T-cell (primary cell): Measurements from ENCODE around the gene RBKS. TPM values are rescaled to one million over a fixed set of nuclear protein-coding genes. Genes with fewer than 3 reads are reported as not detected.

Source experiments
- ATAC-seq, 4 experiments: fragments of 200-7000 bp in 3 of 4; fragments of 150-1000 bp in 1 of 4; cut with Tn5 transposase; replicated peaks in 1 of 4; 1 replicate in 3 of 4; 2 replicates in 1 of 4; pipeline ENCODE4 v1.10.0; 2021; ENCODE audit warnings: moderate library complexity in 3 of 4, mild to moderate bottlenecking in 2 of 4, moderate number of reproducible peaks in 1 of 4
- CTCF ChIA-PET, 2 donors: fragments of 300-600 bp; sonication (Branson Sonifier 250); formaldehyde crosslinking; loops; one replicate each; lab custom pipeline; 2022; ENCODE audit warnings: antibody characterized with exemption in 2 of 2; lab: Charles Lee
- POLR2A ChIA-PET, 2 donors: fragments of 300-600 bp; sonication (Branson Sonifier 250); formaldehyde crosslinking; loops; one replicate each; lab custom pipeline; 2022; ENCODE audit warnings: antibody characterized with exemption in 2 of 2; lab: Charles Lee
- DNase-seq, 35 experiments: peaks; one replicate each; pipeline versions ENCODE4 v3.0.0 to v3.0.0-alpha.2; 2013 to 2023
- H3K27ac ChIP-seq: one replicate; pipeline ENCODE4 v1.5.1; 2013; ENCODE audit warnings: low read length
- H3K27me3 ChIP-seq, 2 experiments: replicated peaks in 1 of 2; 1 replicate in 1 of 2; 2 replicates in 1 of 2; pipeline versions ENCODE4 v1.6.1 to v1.7.0; 2013; ENCODE audit warnings: low read length in 1 of 2, mixed read lengths in 1 of 2; ENCODE audit not compliant: control insufficient read depth in 2 of 2, insufficient read depth in 2 of 2; ENCODE audit errors: extremely low read depth in 1 of 2
- H3K36me3 ChIP-seq, 2 donors: 1 replicate in 1 of 2; 2 replicates in 1 of 2; pipeline versions ENCODE4 v1.6.1 to v1.7.0; 2013; ENCODE audit warnings: low read length in 1 of 2; ENCODE audit not compliant: control insufficient read depth in 2 of 2, insufficient read depth in 1 of 2; ENCODE audit errors: extremely low read depth in 1 of 2
- H3K4me1 ChIP-seq, 2 experiments: 1 replicate in 1 of 2; 2 replicates in 1 of 2; pipeline versions ENCODE4 v1.6.1 to v1.7.0; 2013; ENCODE audit warnings: low read length in 2 of 2, mixed read lengths in 1 of 2; ENCODE audit not compliant: insufficient read depth in 2 of 2, control insufficient read depth in 1 of 2; ENCODE audit errors: extremely low read depth in 1 of 2
- H3K4me3 ChIP-seq, 2 donors: 1 replicate in 1 of 2; 2 replicates in 1 of 2; pipeline versions ENCODE4 v1.5.1 to v1.7.0; 2013; ENCODE audit warnings: mild to moderate bottlenecking in 2 of 2, low read length in 1 of 2, moderate library complexity in 1 of 2; ENCODE audit not compliant: control insufficient read depth in 1 of 2; ENCODE audit errors: extremely low read depth in 1 of 2
- H3K9me3 ChIP-seq: 2 replicates; pipeline ENCODE4 v1.7.0; 2013
- H3K27ac Mint-ChIP-seq, 2 donors: one replicate each; pipeline ENCODE4 v1.8.0; 2020 to 2021; ENCODE audit warnings: mild to moderate bottlenecking in 2 of 2, mixed read lengths in 2 of 2
- H3K27me3 Mint-ChIP-seq, 2 donors: one replicate each; pipeline ENCODE4 v1.8.0; 2021 to 2022; ENCODE audit warnings: mixed read lengths in 2 of 2
- H3K36me3 Mint-ChIP-seq: one replicate; pipeline ENCODE4 v1.8.0; 2021; ENCODE audit warnings: mixed read lengths
- H3K4me1 Mint-ChIP-seq, 3 donors: one replicate each; pipeline ENCODE4 v1.8.0; 2020 to 2022; ENCODE audit warnings: mixed read lengths in 3 of 3, mild to moderate bottlenecking in 1 of 3
- H3K4me3 Mint-ChIP-seq, 3 donors: one replicate each; pipeline ENCODE4 v1.8.0; 2020 to 2022; ENCODE audit warnings: mild to moderate bottlenecking in 3 of 3, mixed read lengths in 3 of 3, moderate library complexity in 3 of 3
- H3K9me3 Mint-ChIP-seq, 3 donors: one replicate each; pipeline ENCODE4 v1.8.0; 2020 to 2022; ENCODE audit warnings: mixed read lengths in 3 of 3
- WGBS: methylation state at CpG from one replicate; pipeline ENCODE4 v1.1.5; 2013; ENCODE audit warnings: missing lambda C conversion rate; ENCODE audit not compliant: insufficient coverage; 5-methylcytosine and 5-hydroxymethylcytosine counted together
- total RNA-seq, 35 experiments: library from RNA in 6 of 35; stranded (reverse) in 6 of 35; fragments of 120-200 nt in 1 of 35; gene quantifications; one replicate each; pipeline versions ENCODE4 v1.2.1 to v1.2.4 and lab custom pipeline; 2013 to 2026

The RBKS gene
- total RNA-seq, 5 donors from 2014 or later (not counting 1 experiment from before 2014, with no cell fraction given), result 1.1 to 6.7 (median 1.5) TPM

DNA sequence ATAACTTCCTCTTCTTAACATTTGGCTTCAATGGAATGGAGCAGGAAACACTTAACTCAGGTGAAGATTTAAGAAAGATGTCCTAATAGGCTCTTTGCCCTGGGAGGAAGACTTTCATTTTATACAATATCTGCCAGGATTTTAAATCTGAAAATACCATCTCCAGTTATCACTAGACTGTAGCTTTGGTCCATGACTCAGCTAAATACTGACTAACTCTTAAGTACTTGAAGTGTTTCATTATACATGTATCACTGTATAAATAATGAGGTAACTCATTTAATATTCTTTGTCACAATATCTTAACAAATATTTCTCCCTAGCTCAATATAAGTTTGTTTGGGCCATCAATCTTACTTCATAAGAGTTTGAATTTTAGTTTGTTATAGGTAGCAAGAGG lies 34.7 kb downstream of the RBKS start:
- no peak for DNase-seq
- POLR2A ChIA-PET, result no interaction called here
- CTCF ChIA-PET, result interaction anchor here (0.5 to 0.7 kb wide), 3 partner anchors 8 to 337 kb away, joined by 3 to 10 read pairs (median 4); no protein-coding TSS in a partner anchor
- Histone ChIP-seq H3K4me3 (no peak overlapping the region), H3K27ac (no peak overlapping the region), H3K4me1 (no peaks in the 10 kb centered on the region), H3K27me3 (no peaks in the 10 kb centered on the region), H3K9me3 (no peaks in the 10 kb centered on the region), H3K36me3 (no peaks in the 10 kb centered on the region)
- Mint-ChIP-seq H3K4me1 (peaks cover 0 to 13% (median 12%) of the 10 kb centered on the region in 3 donors), H3K27ac (no peak overlapping the region), H3K36me3 (peaks cover 27% of the 10 kb centered on the region), H3K9me3 (peaks cover 0 to 10% (median 0%) of the 10 kb centered on the region in 3 donors), H3K27me3 (no peaks in the 10 kb centered on the region), H3K4me3 (no peak overlapping the region)
- no peak for ATAC-seq

DNA sequence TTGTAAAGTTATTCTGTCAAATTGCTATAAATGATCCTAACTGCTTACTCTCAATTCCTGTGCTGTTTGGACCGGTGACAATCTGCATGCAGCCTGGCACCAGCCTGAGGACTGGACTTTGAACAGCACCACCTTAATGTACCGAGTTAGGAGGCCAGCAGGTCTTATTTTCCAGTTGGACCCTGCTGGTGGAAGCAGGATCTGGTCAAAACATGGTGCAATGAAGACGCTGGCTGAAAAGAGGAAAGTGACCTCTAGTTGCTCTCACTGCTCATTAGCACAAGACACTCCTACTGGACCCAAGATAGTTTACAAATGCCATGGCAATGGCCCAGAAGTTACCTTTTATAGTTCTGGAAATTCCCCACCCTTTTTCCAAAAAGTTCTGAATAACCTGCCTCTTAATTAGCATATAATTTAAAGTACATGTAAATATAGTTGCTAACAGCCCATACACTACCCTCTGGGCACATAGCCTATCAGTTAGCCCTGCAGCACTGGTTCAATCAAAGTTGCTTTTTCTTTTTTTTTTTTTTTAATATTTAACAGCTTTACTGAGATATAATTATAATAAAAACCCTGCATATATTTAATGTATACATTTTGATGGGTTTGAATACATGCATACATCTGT lies 35.8 kb downstream of the RBKS start:
- no peak overlapping the region for H3K4me3 ChIP-seq
- H3K36me3 ChIP-seq, result no peaks in the 10 kb centered on the region
- CTCF ChIA-PET, result interaction anchor here in 1 of 2 donors (0.6 kb wide), 2 partner anchors 30 to 113 kb away, joined by 4 to 6 read pairs; no protein-coding TSS in a partner anchor
- H3K4me3 Mint-ChIP-seq, result no peak overlapping the region
- H3K27ac ChIP-seq, result no peak overlapping the region
- ATAC-seq (no peak), DNase-seq (no peak)
- peaks cover 0 to 8% (median 6%) of the 10 kb centered on the region in 3 donors for H3K4me1 Mint-ChIP-seq
- H3K4me1 ChIP-seq, result no peaks in the 10 kb centered on the region
- no peaks in the 10 kb centered on the region for H3K9me3 ChIP-seq
- POLR2A ChIA-PET, result interaction anchor here (0.6 kb wide), 2 partner anchors 50 to 418 kb away, joined by 4 to 6 read pairs; no protein-coding TSS in a partner anchor
- H3K9me3 Mint-ChIP-seq, result peaks cover 0 to 10% (median 0%) of the 10 kb centered on the region in 3 donors
- H3K27ac Mint-ChIP-seq, result no peak overlapping the region
- no peaks in the 10 kb centered on the region for H3K27me3 Mint-ChIP-seq
- 100% methylated on average over 2 of the region's 3 CpGs for WGBS
- peaks cover 27% of the 10 kb centered on the region for H3K36me3 Mint-ChIP-seq
- H3K27me3 ChIP-seq, result no peaks in the 10 kb centered on the region

DNA sequence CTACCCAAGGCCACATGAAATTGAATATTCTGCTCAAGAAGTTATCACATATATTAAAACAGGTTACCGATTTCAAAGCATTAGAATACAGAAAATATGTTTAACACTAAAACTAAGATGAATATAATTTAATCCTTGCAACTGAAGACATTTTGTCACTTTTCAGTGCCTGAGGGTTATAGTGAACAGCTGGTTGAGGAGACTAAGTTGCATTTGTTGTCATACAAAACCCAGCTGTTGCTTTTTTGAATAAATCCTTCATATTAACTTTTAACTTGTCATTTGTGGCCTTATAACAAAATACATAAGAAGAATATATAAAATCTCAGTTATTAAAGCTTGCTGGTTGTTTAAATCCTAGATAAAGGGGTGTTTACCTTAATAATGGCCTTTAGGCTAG lies 37.5 kb downstream of the RBKS start:
- ChIA-PET POLR2A (no interaction called here), CTCF (interaction anchor here in 1 of 2 donors (1.2 kb wide), 1 partner anchor 14 kb away, joined by 3 read pairs; no protein-coding TSS in a partner anchor)
- H3K36me3 Mint-ChIP-seq, result peaks cover 27% of the 10 kb centered on the region
- H3K27ac Mint-ChIP-seq, result no peak overlapping the region
- peaks cover 0 to 3% (median 0%) of the 10 kb centered on the region in 3 donors for H3K9me3 Mint-ChIP-seq
- DNase-seq (no peak), ATAC-seq (no peak)
- no peaks in the 10 kb centered on the region for H3K4me1 ChIP-seq
- no CpG with 5 or more reads among the region's 1 CpG for WGBS
- H3K27me3 Mint-ChIP-seq, result no peaks in the 10 kb centered on the region
- no peak overlapping the region for H3K27ac ChIP-seq
- H3K9me3 ChIP-seq, result no peaks in the 10 kb centered on the region
- H3K4me1 Mint-ChIP-seq, result peaks cover 0 to 6% (median 6%) of the 10 kb centered on the region in 3 donors
- no peak overlapping the region for H3K4me3 ChIP-seq
- no peaks in the 10 kb centered on the region for H3K36me3 ChIP-seq
- no peak overlapping the region for H3K4me3 Mint-ChIP-seq
- H3K27me3 ChIP-seq, result no peaks in the 10 kb centered on the region

DNA sequence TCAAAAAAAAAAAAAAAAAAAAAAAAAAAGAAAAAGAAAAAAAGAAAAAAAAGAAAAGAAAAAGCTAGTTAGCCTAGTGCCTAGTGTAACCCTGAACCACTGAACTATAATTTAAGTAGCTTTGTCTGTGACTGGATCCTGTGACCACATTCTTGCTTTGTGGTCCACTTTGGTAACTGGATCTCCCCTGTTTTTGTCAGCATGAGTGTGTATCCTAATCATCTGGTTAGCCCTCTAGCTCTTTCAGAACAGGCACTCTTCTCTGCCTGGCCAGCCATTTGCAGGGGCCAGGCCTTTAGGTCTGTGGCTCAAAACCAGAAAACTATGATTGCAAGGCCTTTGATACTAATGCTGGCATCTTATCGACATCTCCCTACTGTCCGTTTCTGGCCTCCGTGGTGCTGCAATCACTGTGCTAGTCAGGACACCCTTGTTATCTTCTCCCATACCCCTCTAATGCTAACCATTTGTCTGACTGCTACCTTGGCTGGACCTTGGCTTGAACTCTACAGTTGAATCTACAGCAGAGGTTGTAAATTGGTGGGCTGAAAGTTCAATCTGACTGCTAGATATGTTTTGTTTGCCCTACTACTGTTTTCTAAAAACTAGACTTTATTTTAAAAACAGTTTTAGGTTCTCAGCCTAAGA lies 40.5 kb downstream of the RBKS start:
- H3K9me3 Mint-ChIP-seq, result no peaks in the 10 kb centered on the region
- POLR2A ChIA-PET, result no interaction called here
- no peaks in the 10 kb centered on the region for H3K36me3 ChIP-seq
- 100% methylated on average over 2 of the region's 3 CpGs for WGBS
- no peaks in the 10 kb centered on the region for H3K9me3 ChIP-seq
- H3K36me3 Mint-ChIP-seq, result peaks cover 9% of the 10 kb centered on the region
- DNase-seq (no peak), ATAC-seq (no peak)
- H3K4me3 ChIP-seq, result no peak overlapping the region
- H3K4me1 Mint-ChIP-seq, result no peaks in the 10 kb centered on the region
- H3K4me3 Mint-ChIP-seq, result no peak overlapping the region
- no peaks in the 10 kb centered on the region for H3K27me3 Mint-ChIP-seq
- CTCF ChIA-PET, result no interaction called here
- no peak overlapping the region for H3K27ac ChIP-seq
- no peaks in the 10 kb centered on the region for H3K4me1 ChIP-seq
- no peak overlapping the region for H3K27ac Mint-ChIP-seq
- H3K27me3 ChIP-seq, result no peaks in the 10 kb centered on the region

DNA sequence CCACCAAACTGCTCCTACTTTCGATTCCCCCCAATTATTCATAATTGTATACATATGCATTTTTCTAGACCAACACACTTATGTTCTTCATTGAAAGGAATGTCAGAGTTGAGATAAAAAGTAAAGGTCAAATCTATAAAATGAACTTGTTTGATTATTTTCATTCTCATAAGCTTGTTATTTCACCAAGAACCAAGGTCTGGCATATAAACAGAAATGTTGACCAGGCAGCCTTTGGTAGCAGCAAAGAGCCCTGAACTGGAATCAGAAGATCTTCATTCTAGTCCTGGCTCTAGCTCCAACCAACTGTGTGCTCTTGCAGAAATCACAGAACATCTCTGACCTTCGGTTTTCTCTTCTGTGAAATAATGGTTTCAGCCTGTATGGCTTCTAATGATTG lies 42.9 kb downstream of the RBKS start:
- ChIA-PET POLR2A (interaction anchor here in 1 of 2 donors (0.6 kb wide), 1 partner anchor 82 kb away, joined by 4 read pairs; no protein-coding TSS in a partner anchor), CTCF (interaction anchor here in 1 of 2 donors (0.7 kb wide), 1 partner anchor 8 kb away, joined by 3 read pairs; no protein-coding TSS in a partner anchor)
- DNase-seq (no peak), ATAC-seq (no peak)
- no peaks in the 10 kb centered on the region for H3K36me3 ChIP-seq
- no peak overlapping the region for H3K27ac Mint-ChIP-seq
- H3K4me1 Mint-ChIP-seq, result no peaks in the 10 kb centered on the region
- H3K4me1 ChIP-seq, result no peaks in the 10 kb centered on the region
- no peaks in the 10 kb centered on the region for H3K27me3 ChIP-seq
- no CpG with 5 or more reads among the region's 2 CpGs for WGBS
- no peak overlapping the region for H3K4me3 ChIP-seq
- peaks cover 9% of the 10 kb centered on the region for H3K36me3 Mint-ChIP-seq
- H3K27ac ChIP-seq, result no peak overlapping the region
- no peak overlapping the region for H3K4me3 Mint-ChIP-seq
- H3K27me3 Mint-ChIP-seq, result no peaks in the 10 kb centered on the region
- H3K9me3 Mint-ChIP-seq, result no peaks in the 10 kb centered on the region
- no peaks in the 10 kb centered on the region for H3K9me3 ChIP-seq

DNA sequence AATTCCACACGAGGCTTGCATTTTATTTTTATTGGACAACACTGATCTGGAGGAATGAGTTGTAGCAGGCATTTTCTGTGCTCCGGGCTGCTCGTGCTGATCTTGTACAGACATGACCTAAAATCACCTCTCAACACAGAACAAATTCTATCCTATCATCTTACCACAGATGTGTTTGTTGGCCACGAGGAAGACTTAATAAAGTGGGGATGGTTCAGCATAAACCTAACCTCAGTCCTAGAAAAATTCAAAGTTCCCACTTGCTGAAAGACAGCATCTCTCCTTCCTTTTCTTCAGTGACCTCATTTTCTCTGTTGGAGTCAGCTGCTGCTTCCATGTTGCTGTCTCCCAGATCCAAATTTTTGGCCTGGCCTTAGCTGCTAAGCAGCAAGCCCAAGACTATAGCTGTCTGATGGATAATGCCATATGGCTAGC lies 45.3 kb downstream of the RBKS start:
- WGBS, result no CpG with 5 or more reads among the region's 4 CpGs
- H3K9me3 Mint-ChIP-seq, result no peaks in the 10 kb centered on the region

More for the DNA sequence above, 45.3 kb downstream of the RBKS start:
- Histone ChIP-seq H3K9me3 (no peaks in the 10 kb centered on the region), H3K36me3 (no peaks in the 10 kb centered on the region), H3K27me3 (no peaks in the 10 kb centered on the region), H3K4me3 (no peak overlapping the region), H3K4me1 (no peaks in the 10 kb centered on the region), H3K27ac (no peak overlapping the region)
- CTCF ChIA-PET, result no interaction called here
- Mint-ChIP-seq H3K36me3 (peaks cover 6% of the 10 kb centered on the region), H3K4me1 (no peaks in the 10 kb centered on the region), H3K4me3 (no peak overlapping the region), H3K27ac (no peak overlapping the region), H3K27me3 (no peaks in the 10 kb centered on the region)
- DNase-seq (no peak), ATAC-seq (no peak)
- POLR2A ChIA-PET, result interaction anchor here in 1 of 2 donors (0.6 kb wide), 1 partner anchor 274 kb away, joined by 4 read pairs; no protein-coding TSS in a partner anchor
